Fibroblast of gingiva (primary cell): Measurements from ENCODE around the gene ZG16.
"Not testable (repeated sequence)": the region's sequence is repeated elsewhere in the genome, so short reads cannot be mapped to it uniquely, and the experiment has no call there.

Source experiments
- DNase-seq: peaks from one replicate; pipeline ENCODE4 v3.0.0-alpha.2; 2011; ENCODE audit warnings: low read depth

Gene ZG16

DNA sequence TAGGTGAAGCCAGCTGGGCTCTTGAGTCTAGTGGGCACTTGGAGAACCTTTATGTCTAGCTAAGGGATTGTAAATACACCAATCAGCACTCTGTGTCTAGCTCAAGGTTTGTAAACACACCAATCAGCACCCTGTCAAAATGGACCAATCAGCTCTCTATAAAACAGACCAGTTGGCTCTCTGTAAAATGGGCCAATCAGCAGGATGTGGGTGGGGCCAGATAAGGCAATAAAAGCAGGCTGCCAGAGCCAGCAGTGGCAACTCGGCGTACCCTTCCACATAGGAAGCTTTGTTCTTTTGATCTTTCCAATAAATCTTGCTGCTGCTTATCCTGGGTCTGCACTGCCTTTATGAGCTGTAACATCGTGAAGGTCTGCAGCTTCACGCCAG lies 29.3 kb upstream of the ZG16 start:
- not testable (repeated sequence) for DNase-seq

- DNase-seq, result no peak
Measured at GRCh38 chr16:29753516-29753915, 24.5 kb upstream of the ZG16 start.

- no peak for DNase-seq
Measured at GRCh38 chr16:29756654-29757053, 21.4 kb upstream of the ZG16 start.

DNA sequence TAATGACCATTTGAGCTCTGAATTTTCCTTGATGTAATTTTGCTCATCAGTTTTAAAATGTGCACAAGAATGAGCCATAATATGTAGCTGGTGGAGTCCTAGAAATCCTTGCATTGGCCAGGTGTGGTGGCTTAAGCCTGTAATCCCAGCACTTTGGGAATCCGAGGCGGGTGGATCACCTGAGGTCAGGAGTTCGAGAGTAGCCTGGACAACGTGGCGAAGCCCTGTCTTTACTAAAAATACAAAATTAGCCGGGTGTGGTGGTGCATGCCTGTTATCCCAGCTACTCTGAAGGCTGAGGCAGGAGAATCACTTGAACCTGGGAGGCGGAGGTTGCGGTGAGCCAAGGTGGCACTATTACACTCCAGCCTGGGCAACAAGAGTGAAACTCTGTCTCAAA lies 21.0 kb upstream of the ZG16 start:
- DNase-seq, result not testable (repeated sequence)

DNA sequence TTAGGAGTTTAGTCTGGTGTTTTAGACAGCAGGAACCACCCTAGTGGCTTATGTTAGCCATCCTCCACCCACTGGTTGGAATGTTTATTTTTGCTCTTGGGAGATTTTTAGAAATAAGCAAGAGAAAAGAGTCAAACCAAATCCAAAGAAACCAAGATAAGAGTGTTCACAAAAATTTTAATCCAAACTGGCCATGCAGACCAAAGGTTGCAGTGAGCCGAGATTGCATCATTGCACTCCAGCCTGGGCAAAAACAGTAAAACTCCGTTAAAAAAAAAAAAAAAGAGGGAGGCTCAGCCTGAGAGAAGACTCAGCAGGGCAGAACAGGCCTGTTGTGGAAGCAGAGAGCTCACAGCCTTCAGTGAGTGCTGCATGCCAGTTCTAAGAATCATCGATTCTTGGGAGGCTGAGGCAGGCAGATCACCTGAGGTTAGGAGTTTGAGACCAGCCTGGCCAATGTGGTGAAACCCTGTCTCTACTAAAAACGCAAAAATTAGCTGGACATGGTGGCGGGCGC lies 20.0 kb upstream of the ZG16 start:
- DNase-seq, result peak; percentile 47

GRCh38 chr16:29760567-29761279 lies 17.3 kb upstream of the ZG16 start:
- no peak for DNase-seq

- not testable (repeated sequence) for DNase-seq
Measured at GRCh38 chr16:29761280-29761651, 16.8 kb upstream of the ZG16 start.

- no peak for DNase-seq
Measured at GRCh38 chr16:29761882-29762281, 16.2 kb upstream of the ZG16 start.

GRCh38 chr16:29763326-29763725 lies 14.7 kb upstream of the ZG16 start:
- DNase-seq, result no peak

- DNase-seq, result no peak
Measured at GRCh38 chr16:29765167-29766032, 12.7 kb upstream of the ZG16 start.

GRCh38 chr16:29766571-29766970 lies 11.5 kb upstream of the ZG16 start:
- DNase-seq, result no peak

- no peak for DNase-seq
Measured at GRCh38 chr16:29767062-29767461, 11.0 kb upstream of the ZG16 start.

GRCh38 chr16:29769507-29769906 lies 8.5 kb upstream of the ZG16 start:
- no peak for DNase-seq

- DNase-seq, result no peak
Measured at GRCh38 chr16:29770250-29770929, 7.7 kb upstream of the ZG16 start.

DNA sequence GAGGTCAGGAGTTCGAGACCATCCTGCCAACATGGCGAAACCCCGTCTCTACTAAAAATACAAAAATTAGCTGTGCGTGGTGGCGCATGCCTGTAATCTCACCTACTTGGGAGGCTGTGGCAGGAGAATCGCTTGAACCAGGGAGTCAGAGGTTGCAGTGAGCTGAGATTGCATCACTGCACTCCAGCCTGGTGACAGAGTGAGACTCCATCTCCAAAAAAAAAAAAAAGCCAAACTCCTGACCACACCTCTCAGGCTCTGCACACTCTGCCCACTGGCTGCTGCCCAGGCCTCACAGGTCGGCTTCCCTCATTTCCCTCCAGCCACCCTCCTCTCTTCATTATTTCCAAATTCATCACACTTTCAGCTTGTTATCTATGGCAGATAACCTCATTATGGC lies 5.7 kb upstream of the ZG16 start:
- not testable (repeated sequence) for DNase-seq

DNA sequence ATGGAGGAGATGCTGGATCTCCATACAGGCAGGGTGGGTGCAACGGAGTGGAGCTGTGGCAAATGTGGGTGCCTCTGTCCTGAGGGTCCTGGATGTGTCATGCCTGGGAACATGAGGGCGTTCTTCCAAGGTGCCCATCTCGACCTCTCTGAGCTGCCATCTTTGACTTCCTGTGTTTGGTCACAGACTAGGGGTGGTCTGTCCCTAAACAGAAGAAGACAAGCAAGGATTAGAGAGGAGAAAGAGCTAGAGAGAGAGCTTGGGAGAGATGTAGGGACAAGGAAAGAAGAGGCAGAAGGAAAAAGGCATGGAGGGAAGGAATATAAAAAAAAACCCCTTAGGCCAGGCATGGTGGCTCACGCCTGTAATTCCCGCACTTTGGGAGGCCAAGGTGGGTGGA lies 3.3 kb upstream of the ZG16 start:
- no peak for DNase-seq

GRCh38 chr16:29775742-29776408 lies 2.2 kb upstream of the ZG16 start:
- no peak for DNase-seq

DNA sequence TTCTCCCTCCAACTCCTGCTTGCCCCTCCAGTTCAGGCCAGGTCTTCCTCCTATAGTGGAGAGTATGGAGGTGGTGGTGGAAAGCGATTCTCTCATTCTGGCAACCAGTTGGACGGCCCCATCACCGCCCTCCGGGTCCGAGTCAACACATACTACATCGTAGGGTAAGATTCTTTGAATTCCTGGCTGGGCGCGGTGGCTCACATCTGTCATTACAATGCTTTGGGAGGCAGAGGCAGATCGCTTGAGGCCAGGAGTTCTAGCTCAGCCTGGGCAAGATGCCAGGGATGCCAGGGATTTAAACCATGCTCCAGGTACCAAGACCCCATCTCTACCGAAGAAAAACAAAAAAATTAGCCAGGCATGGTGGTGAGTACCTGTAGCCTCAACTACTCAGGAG lies 1.4 kb downstream of the ZG16 start:
- DNase-seq, result no peak

DNA sequence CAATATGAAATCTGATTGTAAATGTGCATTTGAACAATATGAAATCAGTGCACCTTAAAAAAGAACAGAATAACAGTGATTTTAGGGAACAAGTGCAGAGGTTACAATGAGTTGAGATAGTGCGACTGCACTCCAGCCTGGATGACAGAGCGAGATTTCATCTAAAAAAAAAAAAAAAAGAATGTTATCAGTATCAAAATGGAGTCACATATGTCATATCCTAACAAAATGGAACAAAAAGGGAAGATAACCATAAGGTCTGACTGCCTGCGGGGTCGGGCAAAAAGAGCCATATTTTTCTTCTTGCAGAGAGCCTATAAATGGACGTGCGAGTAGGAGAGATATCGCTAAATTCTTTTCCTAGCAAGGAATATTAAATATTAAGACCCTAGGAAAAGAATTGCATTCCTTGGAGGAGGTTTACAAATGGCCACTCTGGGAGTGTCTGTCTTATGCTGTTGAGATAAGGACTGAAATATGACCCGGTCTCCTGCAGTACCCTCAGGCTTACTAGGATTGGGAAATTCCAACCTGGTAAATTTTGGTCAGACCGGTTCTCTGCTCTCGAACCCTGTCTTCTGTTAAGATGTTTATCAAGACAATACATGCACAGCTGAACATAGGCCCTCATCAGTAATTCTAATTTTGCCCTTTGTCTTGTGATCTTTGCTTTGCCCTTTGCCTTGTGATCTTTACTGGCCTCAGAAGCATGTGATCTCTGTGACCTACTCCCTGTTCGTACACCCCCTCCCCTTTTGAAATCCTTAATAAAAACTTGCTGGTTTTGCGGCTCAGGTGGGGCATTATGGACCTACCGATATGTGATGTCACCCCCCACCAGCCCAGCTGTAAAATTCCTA lies 5.3 kb downstream of the ZG16 start:
- not testable (repeated sequence) for DNase-seq

GRCh38 chr16:29784157-29784556 lies 6.1 kb downstream of the ZG16 start:
- DNase-seq, result no peak

DNA sequence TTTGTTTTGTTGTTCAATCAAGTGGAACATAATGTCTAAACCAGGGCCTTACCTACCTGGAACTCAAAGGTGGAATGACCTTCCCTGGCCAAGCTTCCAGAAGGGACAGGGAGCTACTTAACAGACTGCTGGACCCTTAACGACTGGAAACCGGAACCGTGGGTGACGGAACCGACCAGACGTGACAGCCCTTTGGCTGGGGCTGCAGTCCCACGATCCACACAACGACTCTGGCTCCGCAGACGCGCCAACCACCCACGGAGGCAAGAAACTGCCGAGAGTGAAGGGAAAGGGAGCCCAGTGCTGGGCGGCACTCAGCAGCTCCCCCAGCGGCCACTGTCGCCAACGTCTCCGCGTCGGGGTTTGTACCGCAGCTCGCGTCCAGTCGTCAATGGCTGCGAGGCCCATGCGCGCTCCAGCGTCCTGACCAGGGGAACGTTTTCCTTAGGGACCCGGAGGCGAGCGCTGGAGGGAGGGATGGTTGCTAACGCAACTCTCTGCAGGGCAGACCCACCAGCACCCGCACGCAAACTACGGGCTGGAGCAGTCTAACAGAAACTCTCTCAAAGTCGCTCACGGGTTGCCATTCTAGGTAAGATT lies 6.9 kb downstream of the ZG16 start:
- peak; percentile 52 for DNase-seq
